HG03025 (cell line): ENCODE measurements around the gene UBTD1.

Experiments used
- ATAC-seq: cut with Tn5 transposase; IDR thresholded peaks from one replicate; pipeline ENCODE4 v1.9.1; 2021; ENCODE audit warnings: mild to moderate bottlenecking, moderate library complexity; ENCODE audit not compliant: unreplicated experiment, low FRiP score

UBTD1 gene

GRCh38 chr10:97533888-97534287 lies 35.2 kb downstream of the UBTD1 start:
- no peak for ATAC-seq

DNA sequence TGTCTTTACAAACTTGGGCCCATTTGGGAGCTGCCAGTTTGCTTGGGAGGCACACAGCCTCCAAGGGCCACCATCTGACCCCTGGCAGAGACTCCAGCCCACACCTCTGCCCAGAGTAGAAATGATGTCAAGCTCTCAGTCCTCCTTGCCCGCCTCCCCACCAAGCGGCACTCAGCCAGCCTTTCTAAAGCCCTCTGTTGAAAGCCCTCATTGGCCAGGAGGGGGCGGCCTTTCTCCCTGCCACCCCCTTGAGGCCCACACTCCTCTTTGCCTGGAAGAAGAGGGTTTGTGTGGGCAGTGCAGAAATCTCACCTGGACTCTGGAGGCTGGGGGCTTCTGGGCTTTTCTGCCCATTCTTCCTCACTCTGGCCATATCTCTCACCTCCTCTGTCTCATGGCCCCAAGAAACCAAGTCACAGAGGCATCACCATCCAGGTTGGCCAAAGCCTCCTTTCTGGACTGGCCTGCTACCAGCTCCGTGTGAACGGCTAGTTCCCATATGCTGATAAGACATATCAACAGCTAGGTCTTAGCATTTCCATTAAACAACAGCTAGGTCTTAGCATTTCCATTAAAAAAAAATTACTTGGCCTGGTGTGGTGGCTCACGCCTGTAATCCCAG lies 36.1 kb downstream of the UBTD1 start:
- no peak for ATAC-seq

- no peak for ATAC-seq
These were observed 38.6 kb downstream of the UBTD1 start for GRCh38 chr10:97537186-97537869.

- no peak for ATAC-seq
These were observed 39.7 kb downstream of the UBTD1 start for GRCh38 chr10:97538411-97538810.

DNA sequence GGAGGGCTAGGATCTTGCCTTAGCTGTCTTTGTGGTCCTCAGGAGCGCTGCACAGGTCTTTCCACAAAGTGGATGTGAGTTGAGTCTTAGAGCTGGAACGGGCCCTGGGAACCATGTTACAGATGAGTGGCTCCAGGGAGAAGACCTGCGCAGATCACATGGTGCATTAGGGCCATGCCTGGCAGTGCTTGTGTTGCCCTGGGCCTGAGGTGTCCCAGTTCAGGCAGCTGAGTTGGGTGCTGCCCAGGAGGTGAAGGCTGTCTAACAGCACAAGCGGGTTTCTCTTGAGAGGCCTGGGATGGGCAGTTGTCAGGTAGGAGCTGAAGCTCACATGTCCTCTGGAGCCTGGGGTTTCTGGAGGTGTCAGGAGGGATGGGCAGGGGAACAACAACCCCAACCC lies 40.1 kb downstream of the UBTD1 start:
- ATAC-seq = no peak

GRCh38 chr10:97539523-97540200 lies 40.9 kb downstream of the UBTD1 start:
- no peak for ATAC-seq

GRCh38 chr10:97540669-97541500 lies 42.2 kb downstream of the UBTD1 start:
- no peak for ATAC-seq

DNA sequence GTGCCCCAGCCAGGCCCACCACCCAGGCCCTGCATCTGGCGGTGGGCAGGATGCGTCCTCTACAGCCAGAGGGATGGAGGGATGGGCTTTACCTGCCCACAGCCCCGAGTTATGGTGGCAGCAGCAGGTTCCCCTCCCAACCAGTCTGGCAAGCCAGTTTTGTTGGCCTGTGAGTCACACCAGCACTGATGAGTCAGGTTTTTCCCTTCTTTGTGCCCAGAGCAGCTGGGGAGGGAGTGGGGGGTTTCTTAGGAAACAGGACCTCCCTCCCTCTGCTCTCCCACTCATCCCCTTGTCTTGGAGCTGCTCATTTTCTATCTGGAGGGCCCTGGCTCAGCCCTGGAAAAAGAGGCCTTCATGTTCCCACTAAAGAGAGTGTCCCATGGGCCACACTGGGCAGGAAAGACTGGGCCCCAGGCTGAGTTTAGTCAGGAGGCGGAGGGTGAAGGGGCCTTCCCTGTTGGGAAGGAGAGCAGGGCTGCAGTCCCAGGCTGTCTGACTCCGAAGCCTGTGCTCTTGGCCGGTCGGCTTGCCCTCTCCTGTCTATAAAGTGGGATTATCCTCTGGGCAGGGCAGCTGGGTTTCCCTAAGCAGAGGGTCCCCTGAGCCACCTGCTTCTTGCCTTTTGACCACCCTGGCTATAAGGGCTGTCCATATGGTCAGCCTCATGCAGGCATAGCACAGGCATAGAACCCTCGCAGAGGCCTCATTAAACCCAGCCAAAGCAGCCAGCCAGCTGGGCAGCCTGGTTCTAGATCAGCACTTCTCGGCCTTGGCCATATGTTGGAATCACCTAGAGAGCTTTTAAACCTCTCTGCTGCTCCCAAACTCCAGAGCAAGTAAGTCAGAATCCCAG lies 43.7 kb downstream of the UBTD1 start:
- ATAC-seq = no peak

GRCh38 chr10:97543025-97543546 lies 44.4 kb downstream of the UBTD1 start:
- no peak for ATAC-seq

GRCh38 chr10:97546456-97547270 lies 47.9 kb downstream of the UBTD1 start:
- ATAC-seq = no peak

- no peak for ATAC-seq
These were observed 48.5 kb downstream of the UBTD1 start for GRCh38 chr10:97547271-97547600.

DNA sequence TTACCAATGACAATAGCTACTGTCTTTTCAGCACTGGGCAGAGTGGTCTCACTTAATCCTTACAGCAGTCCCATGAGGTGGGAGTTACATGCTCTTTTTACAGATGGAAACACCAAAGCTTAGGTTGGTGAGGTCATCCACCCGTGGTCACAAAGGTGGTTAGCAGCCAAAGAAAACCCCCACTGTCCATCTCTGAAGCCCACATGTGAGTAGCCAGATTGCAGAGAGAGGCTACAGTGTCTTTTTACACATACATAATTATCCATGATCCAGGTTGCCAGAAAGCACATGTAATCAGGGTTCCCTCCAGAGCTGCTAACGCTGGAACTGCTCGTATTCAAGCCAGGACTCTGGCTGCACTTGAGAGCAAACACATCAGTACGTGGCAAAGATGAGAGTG lies 49.2 kb downstream of the UBTD1 start:
- no peak for ATAC-seq

DNA sequence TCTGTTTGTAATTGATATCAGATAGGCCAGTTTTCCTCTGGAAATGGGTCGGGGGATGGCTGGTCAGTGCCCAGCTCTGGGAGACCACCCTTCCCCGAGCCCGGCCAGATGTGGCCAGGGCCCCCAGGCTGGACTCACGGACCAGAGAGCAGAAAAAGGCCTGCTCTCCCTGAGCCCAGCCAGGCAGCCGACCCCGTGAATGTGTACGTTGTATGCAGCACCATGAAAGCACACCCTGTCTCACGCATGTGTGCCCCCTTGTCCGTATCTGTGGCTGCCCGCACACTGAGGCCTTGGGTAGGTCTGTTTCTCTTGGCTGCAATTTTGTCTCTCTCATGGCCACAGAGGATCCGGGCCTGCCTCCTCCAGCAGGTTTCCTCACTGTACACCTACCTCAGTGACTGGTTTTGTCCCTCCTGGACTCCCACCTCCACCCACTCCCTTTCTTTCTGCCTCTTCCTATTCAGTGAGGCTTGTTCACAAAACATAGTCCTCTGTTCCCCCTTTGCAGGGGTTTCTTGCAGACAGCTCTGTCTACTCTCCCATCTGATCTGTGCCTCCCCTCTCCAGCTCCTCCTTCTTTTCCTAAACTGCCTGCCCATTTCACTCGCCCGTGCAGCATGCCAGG lies 50.2 kb downstream of the UBTD1 start:
- ATAC-seq = no peak

DNA sequence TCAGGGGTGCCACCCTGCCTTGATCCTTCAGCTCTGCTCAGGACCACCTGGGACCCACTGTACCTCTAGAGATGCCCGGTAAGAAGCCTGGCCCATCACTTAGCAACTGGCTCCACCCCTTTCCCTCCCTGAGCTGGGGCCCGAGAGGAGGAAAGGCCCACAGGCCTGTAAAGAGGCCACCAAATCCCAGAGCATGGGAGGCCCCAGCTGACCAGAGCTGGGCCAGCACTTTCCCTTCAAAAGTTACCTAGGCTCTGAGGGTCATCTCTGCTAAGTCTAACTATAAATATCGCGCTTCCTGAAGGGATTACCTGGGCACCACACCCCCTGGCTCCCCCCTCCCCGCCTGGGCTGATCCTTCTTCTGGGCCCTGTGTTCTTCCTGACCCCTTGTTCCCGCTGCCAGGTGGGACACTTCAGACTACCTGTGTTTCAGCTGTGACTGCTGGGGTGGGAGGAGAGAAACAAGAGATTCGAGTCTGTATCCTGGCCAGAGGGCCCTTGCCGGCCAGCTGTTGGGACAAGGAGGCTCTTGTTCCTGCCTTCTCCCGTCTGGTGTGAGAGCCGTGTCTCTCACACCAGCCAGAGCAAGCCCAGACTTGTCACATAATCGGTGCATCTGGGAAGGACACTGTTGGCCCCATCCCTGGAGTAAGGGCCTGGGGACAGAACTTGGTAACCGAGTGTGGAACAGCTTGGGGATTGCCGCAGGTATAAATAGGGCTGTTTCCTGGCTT lies 51.0 kb downstream of the UBTD1 start:
- no peak for ATAC-seq

GRCh38 chr10:97550336-97551149 lies 51.8 kb downstream of the UBTD1 start:
- no peak for ATAC-seq

- ATAC-seq = no peak
These were observed 52.5 kb downstream of the UBTD1 start for GRCh38 chr10:97551271-97551670.

DNA sequence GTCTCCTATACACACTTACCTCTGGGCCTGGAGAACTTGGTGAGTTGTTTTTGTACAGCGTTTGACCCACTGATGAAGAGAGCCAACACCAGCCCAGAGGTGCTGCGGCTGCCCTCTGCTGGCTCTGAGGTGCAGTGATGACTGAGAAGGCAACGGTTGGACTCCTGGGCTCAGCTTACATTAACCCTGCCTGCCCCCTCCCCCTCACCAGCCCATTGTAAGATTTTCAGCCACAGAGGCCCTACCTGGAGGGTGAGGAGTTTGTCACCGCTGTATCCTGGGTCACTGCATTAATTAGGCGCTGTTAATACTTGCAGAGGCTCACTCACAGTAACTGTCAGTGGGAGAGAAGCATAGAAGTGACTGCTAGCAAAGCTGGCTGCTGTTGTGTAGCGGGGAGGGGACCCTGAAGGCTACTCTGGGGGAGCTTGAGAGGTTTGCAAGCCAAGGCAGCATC lies 54.9 kb downstream of the UBTD1 start:
- ATAC-seq = no peak
